Measurements from ENCODE around the gene GRIN2C.

- TF ChIP-seq, protein P1, sequence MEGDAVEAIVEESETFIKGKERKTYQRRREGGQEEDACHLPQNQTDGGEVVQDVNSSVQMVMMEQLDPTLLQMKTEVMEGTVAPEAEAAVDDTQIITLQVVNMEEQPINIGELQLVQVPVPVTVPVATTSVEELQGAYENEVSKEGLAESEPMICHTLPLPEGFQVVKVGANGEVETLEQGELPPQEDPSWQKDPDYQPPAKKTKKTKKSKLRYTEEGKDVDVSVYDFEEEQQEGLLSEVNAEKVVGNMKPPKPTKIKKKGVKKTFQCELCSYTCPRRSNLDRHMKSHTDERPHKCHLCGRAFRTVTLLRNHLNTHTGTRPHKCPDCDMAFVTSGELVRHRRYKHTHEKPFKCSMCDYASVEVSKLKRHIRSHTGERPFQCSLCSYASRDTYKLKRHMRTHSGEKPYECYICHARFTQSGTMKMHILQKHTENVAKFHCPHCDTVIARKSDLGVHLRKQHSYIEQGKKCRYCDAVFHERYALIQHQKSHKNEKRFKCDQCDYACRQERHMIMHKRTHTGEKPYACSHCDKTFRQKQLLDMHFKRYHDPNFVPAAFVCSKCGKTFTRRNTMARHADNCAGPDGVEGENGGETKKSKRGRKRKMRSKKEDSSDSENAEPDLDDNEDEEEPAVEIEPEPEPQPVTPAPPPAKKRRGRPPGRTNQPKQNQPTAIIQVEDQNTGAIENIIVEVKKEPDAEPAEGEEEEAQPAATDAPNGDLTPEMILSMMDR (IDR thresholded peaks at IDR 0.05): no peak
- no peak for TF ChIP-seq POLR2AphosphoS5 (IDR thresholded peaks at IDR 0.05)
- no peak for TF ChIP-seq EP300 (IDR thresholded peaks at IDR 0.05)
- no peak for TF ChIP-seq POLR2A (IDR thresholded peaks at IDR 0.05)
Measured at GRCh38 chr17:74877592-74878548, 18.2 kb upstream of the GRIN2C start.

Measured in sigmoid colon (tissue), 4 donors.